ENCODE results near the gene MYL3. TPM values are rescaled to one million over a fixed set of nuclear protein-coding genes. Genes with fewer than 3 reads are reported as not detected.

Gene MYL3
- total RNA-seq, 3 donors from 2014 or later, result 5.9 to 8.5 (median 6.2) TPM

- Histone ChIP-seq H3K4me1 (no peaks in the 10 kb centered on the region), H3K36me3 (no peaks in the 10 kb centered on the region), H3K27ac (no peak overlapping the region), H3K27me3 (peaks cover 0 to 7% of the 10 kb centered on the region in 2 donors), H3K4me3 (no peak overlapping the region), H3K9me3 (no peaks in the 10 kb centered on the region)
- TF ChIP-seq POLR2A (IDR thresholded peaks at IDR 0.05) (no peak), POLR2AphosphoS5 (IDR thresholded peaks at IDR 0.05) (no peak)
- TF ChIP-seq, protein P1, sequence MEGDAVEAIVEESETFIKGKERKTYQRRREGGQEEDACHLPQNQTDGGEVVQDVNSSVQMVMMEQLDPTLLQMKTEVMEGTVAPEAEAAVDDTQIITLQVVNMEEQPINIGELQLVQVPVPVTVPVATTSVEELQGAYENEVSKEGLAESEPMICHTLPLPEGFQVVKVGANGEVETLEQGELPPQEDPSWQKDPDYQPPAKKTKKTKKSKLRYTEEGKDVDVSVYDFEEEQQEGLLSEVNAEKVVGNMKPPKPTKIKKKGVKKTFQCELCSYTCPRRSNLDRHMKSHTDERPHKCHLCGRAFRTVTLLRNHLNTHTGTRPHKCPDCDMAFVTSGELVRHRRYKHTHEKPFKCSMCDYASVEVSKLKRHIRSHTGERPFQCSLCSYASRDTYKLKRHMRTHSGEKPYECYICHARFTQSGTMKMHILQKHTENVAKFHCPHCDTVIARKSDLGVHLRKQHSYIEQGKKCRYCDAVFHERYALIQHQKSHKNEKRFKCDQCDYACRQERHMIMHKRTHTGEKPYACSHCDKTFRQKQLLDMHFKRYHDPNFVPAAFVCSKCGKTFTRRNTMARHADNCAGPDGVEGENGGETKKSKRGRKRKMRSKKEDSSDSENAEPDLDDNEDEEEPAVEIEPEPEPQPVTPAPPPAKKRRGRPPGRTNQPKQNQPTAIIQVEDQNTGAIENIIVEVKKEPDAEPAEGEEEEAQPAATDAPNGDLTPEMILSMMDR (IDR thresholded peaks at IDR 0.05), result no peak
- DNase-seq (ENCODE audit: low spot score in 2 of 2), result no peak
- intact Hi-C loops (cut with DNase I; ENCODE audit: low total_unique reads), result no loop called here
Observed at GRCh38 chr3:46902188-46902631, 39.0 kb upstream of the MYL3 start.

DNA sequence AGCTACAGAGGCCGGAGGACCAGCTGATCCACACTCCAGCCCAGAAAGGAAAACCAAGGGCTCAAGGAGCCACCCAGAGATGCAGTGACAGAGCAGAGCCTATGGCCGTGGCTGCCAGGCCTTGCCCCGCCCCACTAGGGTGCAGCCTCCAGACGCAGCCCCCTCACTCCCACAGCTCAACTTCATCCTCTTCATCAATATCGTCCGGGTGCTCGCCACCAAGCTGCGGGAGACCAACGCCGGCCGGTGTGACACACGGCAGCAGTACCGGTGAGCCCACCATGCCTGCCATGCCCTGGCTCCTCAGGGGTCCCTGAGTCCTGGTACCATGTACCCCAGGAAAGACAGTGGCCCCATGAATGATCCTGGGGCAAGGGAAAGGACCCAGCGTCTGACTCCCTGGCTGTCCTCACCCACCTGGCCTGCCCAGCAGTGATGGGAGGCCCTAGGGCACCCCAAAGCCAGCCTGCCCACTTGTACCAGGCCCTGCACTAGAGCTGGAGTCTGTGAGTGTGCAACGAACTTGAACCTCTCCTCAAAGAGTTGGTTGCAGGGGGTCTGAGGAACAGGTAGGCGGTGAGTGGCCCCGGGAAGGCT is 38.4 kb upstream of the MYL3 start:
- no peaks in the 10 kb centered on the region for H3K9me3 ChIP-seq
- H3K4me1 ChIP-seq, result no peaks in the 10 kb centered on the region
- peaks cover 0 to 7% of the 10 kb centered on the region in 2 donors for H3K27me3 ChIP-seq
- DNase-seq (ENCODE audit: low spot score in 2 of 2), result no peak
- no peak overlapping the region for H3K27ac ChIP-seq
- no peak overlapping the region for H3K4me3 ChIP-seq
- TF ChIP-seq POLR2A (IDR thresholded peaks at IDR 0.05), result no peak
- no peak for TF ChIP-seq POLR2AphosphoS5 (IDR thresholded peaks at IDR 0.05)
- TF ChIP-seq, protein P1 (IDR thresholded peaks at IDR 0.05), result no peak
- intact Hi-C loops (cut with DNase I; ENCODE audit: low total_unique reads), result no loop called here
- no peaks in the 10 kb centered on the region for H3K36me3 ChIP-seq

GRCh38 chr3:46901061-46901460 is 37.8 kb upstream of the MYL3 start:
- no peaks in the 10 kb centered on the region for H3K36me3 ChIP-seq
- no peak overlapping the region for H3K27ac ChIP-seq
- intact Hi-C loops (cut with DNase I; ENCODE audit: low total_unique reads), result no loop called here
- peaks cover 0 to 7% of the 10 kb centered on the region in 2 donors for H3K27me3 ChIP-seq
- DNase-seq (ENCODE audit: low spot score in 2 of 2), result no peak
- H3K9me3 ChIP-seq, result no peaks in the 10 kb centered on the region
- no peaks in the 10 kb centered on the region for H3K4me1 ChIP-seq
- TF ChIP-seq POLR2AphosphoS5 (IDR thresholded peaks at IDR 0.05) (no peak), POLR2A (IDR thresholded peaks at IDR 0.05) (no peak)
- TF ChIP-seq, protein P1 (IDR thresholded peaks at IDR 0.05), result no peak
- no peak overlapping the region for H3K4me3 ChIP-seq

- Histone ChIP-seq H3K27me3 (peaks cover 0 to 7% of the 10 kb centered on the region in 2 donors), H3K27ac (no peak overlapping the region), H3K36me3 (no peaks in the 10 kb centered on the region), H3K4me3 (no peak overlapping the region), H3K4me1 (no peaks in the 10 kb centered on the region), H3K9me3 (no peaks in the 10 kb centered on the region)
- TF ChIP-seq POLR2A (IDR thresholded peaks at IDR 0.05) (no peak), POLR2AphosphoS5 (IDR thresholded peaks at IDR 0.05) (no peak)
- TF ChIP-seq, protein P1 (IDR thresholded peaks at IDR 0.05), result no peak
- no peak for DNase-seq (ENCODE audit: low spot score in 2 of 2)
- intact Hi-C loops (cut with DNase I; ENCODE audit: low total_unique reads), result no loop called here
Observed at GRCh38 chr3:46900356-46900755, 37.1 kb upstream of the MYL3 start.

GRCh38 chr3:46900007-46900292 is 36.7 kb upstream of the MYL3 start:
- H3K4me1 ChIP-seq, result no peaks in the 10 kb centered on the region
- peaks cover 0 to 7% of the 10 kb centered on the region in 2 donors for H3K27me3 ChIP-seq
- DNase-seq (ENCODE audit: low spot score in 2 of 2), result no peak
- no peaks in the 10 kb centered on the region for H3K9me3 ChIP-seq
- no peak overlapping the region for H3K4me3 ChIP-seq
- no peak overlapping the region for H3K27ac ChIP-seq
- TF ChIP-seq POLR2A (IDR thresholded peaks at IDR 0.05) (no peak), POLR2AphosphoS5 (IDR thresholded peaks at IDR 0.05) (no peak)
- TF ChIP-seq, protein P1 (IDR thresholded peaks at IDR 0.05), result no peak
- no peaks in the 10 kb centered on the region for H3K36me3 ChIP-seq
- intact Hi-C loops (cut with DNase I; ENCODE audit: low total_unique reads), result no loop called here

All from breast epithelium (tissue), 4 donors.